H1 (cell line): ENCODE data around the gene NME3. TPM values are rescaled to one million over a fixed set of nuclear protein-coding genes. Genes with fewer than 3 reads are reported as not detected.

Source experiments
- CTCF ChIA-PET: fragments of 300-600 bp; sonication (Branson Sonifier 250); formaldehyde crosslinking; loops from one replicate; lab custom pipeline; 2021; ENCODE audit not compliant: partially characterized antibody; lab: Charles Lee
- POLR2A ChIA-PET: fragments of 300-600 bp; sonication (Branson Sonifier 250); formaldehyde crosslinking; loops from one replicate; lab custom pipeline; 2021; ENCODE audit warnings: inconsistent platforms; ENCODE audit not compliant: partially characterized antibody; lab: Charles Lee
- DNase-seq, 2 experiments: peaks; one replicate each; pipeline versions ENCODE4 v3.0.0 to v3.0.0-alpha.2; 2010 to 2022; ENCODE audit warnings: low spot score in 2 of 2, low read depth in 1 of 2, mixed read lengths in 1 of 2
- FAIRE-seq: peaks from 2 replicates; lab custom pipeline; 2011; peaks lifted over from hg19 to GRCh38; lab: Jason Lieb, UNC
- H2AFZ ChIP-seq: 2 replicates; pipeline ENCODE4 v1.8.1; 2012; ENCODE audit warnings: low read length, inconsistent platforms
- H2AK5ac ChIP-seq: 2 replicates; pipeline ENCODE4 v1.6.1; 2013; ENCODE audit warnings: low read depth, low read length
- H2BK120ac ChIP-seq: replicated peaks from 2 replicates; pipeline ENCODE3; 2013; ENCODE audit warnings: low read depth, low read length, inconsistent platforms
- H2BK12ac ChIP-seq: 2 replicates; pipeline ENCODE4 v1.6.1; 2013; ENCODE audit warnings: low read depth, low read length
- H2BK15ac ChIP-seq: 2 replicates; pipeline ENCODE4 v1.6.1; 2013; ENCODE audit warnings: low read length
- H2BK20ac ChIP-seq: 2 replicates; pipeline ENCODE4 v1.6.1; 2013; ENCODE audit warnings: low read length
- H2BK5ac ChIP-seq: 2 replicates; pipeline ENCODE4 v1.6.1; 2013; ENCODE audit warnings: low read depth, low read length
- H3K14ac ChIP-seq: 2 replicates; pipeline ENCODE4 v1.6.1; 2013; ENCODE audit warnings: inconsistent platforms; ENCODE audit not compliant: insufficient read length
- H3K18ac ChIP-seq: 2 replicates; pipeline ENCODE4 v1.6.1; 2013; ENCODE audit warnings: low read length; ENCODE audit errors: extremely low read depth
- H3K23ac ChIP-seq: 2 replicates; pipeline ENCODE4 v1.6.1; 2013; ENCODE audit warnings: inconsistent platforms; ENCODE audit not compliant: insufficient read length
- H3K23me2 ChIP-seq: 2 replicates; pipeline ENCODE4 v1.6.1; 2013; ENCODE audit warnings: low read depth, low read length
- H3K27ac ChIP-seq: 2 replicates; pipeline ENCODE4 v1.6.1; 2011; ENCODE audit warnings: low read depth, low read length, inconsistent platforms
- H3K27me3 ChIP-seq, 4 experiments: replicated peaks in 1 of 4; 1 replicate in 1 of 4; 2 replicates in 3 of 4; pipeline versions ENCODE4 v1.6.1 to v1.8.1; 2011 to 2013; ENCODE audit warnings: low read length in 3 of 4, mild to moderate bottlenecking in 3 of 4, inconsistent platforms in 2 of 4, mixed read lengths in 2 of 4, moderate library complexity in 1 of 4; ENCODE audit not compliant: control insufficient read depth in 3 of 4, insufficient read depth in 3 of 4; ENCODE audit errors: extremely low read depth in 1 of 4
- H3K36me3 ChIP-seq, 4 experiments: 2 replicates each; pipeline versions ENCODE4 v1.6.1 to v1.8.1; 2011 to 2013; ENCODE audit warnings: mild to moderate bottlenecking in 4 of 4, low read length in 3 of 4, moderate library complexity in 2 of 4, control low read depth in 1 of 4, inconsistent platforms in 1 of 4; ENCODE audit not compliant: insufficient read depth in 4 of 4, control insufficient read depth in 2 of 4
- H3K4ac ChIP-seq: replicated peaks from 2 replicates; pipeline ENCODE3; 2013; ENCODE audit warnings: low read length, low read depth, mixed read lengths, inconsistent platforms; ENCODE audit not compliant: insufficient read length
- H3K4me1 ChIP-seq, 4 experiments: replicated peaks in 1 of 4; 1 replicate in 1 of 4; 2 replicates in 3 of 4; pipeline versions ENCODE4 v1.6.1 to v1.8.1; 2011 to 2013; ENCODE audit warnings: low read length in 3 of 4, inconsistent platforms in 2 of 4, mixed read lengths in 1 of 4; ENCODE audit not compliant: insufficient read depth in 4 of 4, control insufficient read depth in 3 of 4
- H3K4me2 ChIP-seq, 2 experiments: 2 replicates each; pipeline versions ENCODE4 v1.6.1 to v1.8.1; 2011 to 2013; ENCODE audit warnings: low read depth in 2 of 2, low read length in 2 of 2, control low read depth in 1 of 2, inconsistent platforms in 1 of 2, mild to moderate bottlenecking in 1 of 2; ENCODE audit not compliant: insufficient read depth in 1 of 2
- H3K4me3 ChIP-seq, 4 experiments: fragments of 200-600, 300-600 bp in 1 of 4; sonication (generic), shearing (Covaris generic), sonication (Bioruptor Twin) in 1 of 4; 2 replicates each; pipeline versions ENCODE4 v1.5.1 to v1.8.1; 2011 to 2016; ENCODE audit warnings: low read length in 4 of 4, low read depth in 3 of 4, control low read depth in 2 of 4, inconsistent platforms in 2 of 4, mild to moderate bottlenecking in 2 of 4, mixed read lengths in 1 of 4, moderate library complexity in 1 of 4; ENCODE audit not compliant: insufficient read depth in 2 of 4; ENCODE audit errors: extremely low read depth in 1 of 4
- H3K56ac ChIP-seq: replicated peaks from 2 replicates; pipeline ENCODE3; 2013; ENCODE audit warnings: low read depth, mild to moderate bottlenecking, mixed read lengths, low read length, inconsistent platforms; ENCODE audit not compliant: insufficient read length
- H3K79me1 ChIP-seq: 2 replicates; pipeline ENCODE4 v1.6.1; 2013; ENCODE audit warnings: low read depth, low read length, control low read depth
- H3K79me2 ChIP-seq, 2 experiments: 2 replicates each; pipeline versions ENCODE4 v1.6.1 to v1.8.1; 2012 to 2013; ENCODE audit warnings: low read length in 2 of 2, mild to moderate bottlenecking in 2 of 2, inconsistent platforms in 1 of 2; ENCODE audit not compliant: insufficient read depth in 2 of 2, control insufficient read depth in 1 of 2
- H3K9ac ChIP-seq, 4 experiments: replicated peaks in 1 of 4; 1 replicate in 1 of 4; 2 replicates in 3 of 4; pipeline versions ENCODE4 v1.6.1 to v1.8.1; 2011 to 2013; ENCODE audit warnings: low read depth in 3 of 4, low read length in 3 of 4, control low read depth in 2 of 4, mild to moderate bottlenecking in 2 of 4, moderate library complexity in 2 of 4, inconsistent platforms in 1 of 4; ENCODE audit errors: extremely low read depth in 1 of 4
- H3K9me3 ChIP-seq, 2 experiments: 2 replicates each; pipeline versions ENCODE4 v1.6.1 to v1.8.1; 2012 to 2013; ENCODE audit warnings: mild to moderate bottlenecking in 2 of 2, moderate library complexity in 2 of 2, control low read depth in 1 of 2, inconsistent platforms in 1 of 2, low read depth in 1 of 2, low read length in 1 of 2, mixed read lengths in 1 of 2; ENCODE audit not compliant: insufficient read depth in 2 of 2
- H4K20me1 ChIP-seq, 2 experiments: replicated peaks in 1 of 2; 2 replicates each; pipeline versions ENCODE3 to v1.8.1; 2011 to 2013; ENCODE audit warnings: inconsistent platforms in 2 of 2, low read length in 2 of 2, mild to moderate bottlenecking in 1 of 2; ENCODE audit not compliant: insufficient read depth in 2 of 2, control insufficient read depth in 1 of 2
- H4K5ac ChIP-seq: 2 replicates; pipeline ENCODE4 v1.6.1; 2013; ENCODE audit warnings: low read length, low read depth, mixed read lengths, inconsistent platforms; ENCODE audit not compliant: insufficient read length
- H4K8ac ChIP-seq: 2 replicates; pipeline ENCODE4 v1.8.0; 2013; ENCODE audit warnings: mild to moderate bottlenecking, moderate library complexity, low read length, inconsistent platforms; ENCODE audit not compliant: insufficient read depth; ENCODE audit errors: extremely low read depth
- H4K91ac ChIP-seq: replicated peaks from 2 replicates; pipeline ENCODE3; 2013; ENCODE audit warnings: low read length, mixed read lengths, inconsistent platforms; ENCODE audit not compliant: insufficient read length
- ATF2 ChIP-seq: IDR thresholded peaks from 2 replicates; pipeline ENCODE4 v1.6.1; 2012; ENCODE audit warnings: low read length, inconsistent platforms
- CBX5 ChIP-seq: fragments of 300-800, 300-1000 bp; sonication (generic); IDR thresholded peaks from 2 replicates; pipeline ENCODE4 v1.7.1; 2016; ENCODE audit warnings: antibody characterized with exemption, low read length, low read depth
- CEBPB ChIP-seq: IDR thresholded peaks from 2 replicates; pipeline ENCODE4 v1.6.1; 2012; ENCODE audit warnings: low read depth, low read length
- EGR1 ChIP-seq: IDR thresholded peaks from 2 replicates; pipeline ENCODE4 v1.6.1; 2011; ENCODE audit warnings: low read depth, low read length, borderline replicate concordance
- HDAC2 ChIP-seq, 2 experiments: fragments of 300-600 bp in 1 of 2; sonication (generic) in 1 of 2; IDR thresholded peaks; 2 replicates each; pipeline ENCODE4 v1.6.1; 2011 to 2012; ENCODE audit warnings: low read depth in 2 of 2, low read length in 2 of 2, mild to moderate bottlenecking in 2 of 2, moderate library complexity in 2 of 2, borderline replicate concordance in 1 of 2, inconsistent platforms in 1 of 2
- KDM1A ChIP-seq: fragments of 200-600, 300-600 bp; sonication (generic); IDR thresholded peaks from 2 replicates; pipeline ENCODE4 v1.7.1; 2016; ENCODE audit warnings: mild to moderate bottlenecking, low read length, borderline replicate concordance
- POLR2AphosphoS5 ChIP-seq: IDR thresholded peaks from 2 replicates; pipeline ENCODE4 v1.6.1; 2011; ENCODE audit warnings: low read depth, low read length
- SIX5 ChIP-seq: IDR thresholded peaks from 2 replicates; pipeline ENCODE4 v1.6.1; 2011; ENCODE audit warnings: mild to moderate bottlenecking, low read depth, low read length
- USF2 ChIP-seq: IDR thresholded peaks from 2 replicates; pipeline ENCODE4 v1.6.1; 2011; ENCODE audit warnings: low read length, improper control_type of control experiment
- YY1 ChIP-seq: IDR thresholded peaks from 2 replicates; pipeline ENCODE4 v1.6.1; 2011; ENCODE audit warnings: low read depth, mild to moderate bottlenecking, low read length
- WGBS, 2 experiments: shearing (Covaris generic) in 1 of 2; methylation state at CpG; one replicate each; pipeline versions ENCODE4 v1.1.6 to v1.1.7; 2013 to 2015; ENCODE audit warnings: low lambda C conversion rate in 2 of 2, mixed read lengths in 2 of 2, inconsistent platforms in 1 of 2, low coverage in 1 of 2, missing lambda C conversion rate in 1 of 2; ENCODE audit not compliant: insufficient replicate concordance in 2 of 2, insufficient coverage in 1 of 2, insufficient read length in 1 of 2; ENCODE audit errors: extremely low coverage in 1 of 2, missing lambda C conversion rate in 1 of 2; 5-methylcytosine and 5-hydroxymethylcytosine counted together
- polyA plus RNA-seq, 7 experiments: library from polyadenylated mRNA; depleted of rRNA in 3 of 7; stranded (reverse) in 5 of 7; unstranded in 2 of 7; fragments of >200 nt in 5 of 7; fragments of 200-250 nt in 2 of 7; gene quantifications; 1 replicate in 5 of 7; 2 replicates in 1 of 7; 4 replicates in 1 of 7; pipeline versions ENCODE4 v1.2.1 to v1.2.3, GENCODE V29; 2011 to 2013; ENCODE audit warnings: missing spikeins in 2 of 7, mixed read lengths in 2 of 7
- total RNA-seq: library from RNA; stranded (reverse); fragmentation: NEBNext Ultra II Directional; extraction: Animal tissue kit (Norgen Biotek cat#: 25700); gene quantifications from 2 replicates; pipeline ENCODE4 v1.2.1, GENCODE V29; 2021
- TF ChIP-seq, protein P1 (sequence below): IDR thresholded peaks from 2 replicates; pipeline ENCODE4 v1.6.1; 2012; ENCODE audit warnings: inconsistent platforms

Gene NME3
- total and polyA plus RNA-seq, 2 of the 8 experiments (the other 6 are each of a cell fraction or from before 2014, with no cell fraction given), result 72.5 to 163 TPM

DNA sequence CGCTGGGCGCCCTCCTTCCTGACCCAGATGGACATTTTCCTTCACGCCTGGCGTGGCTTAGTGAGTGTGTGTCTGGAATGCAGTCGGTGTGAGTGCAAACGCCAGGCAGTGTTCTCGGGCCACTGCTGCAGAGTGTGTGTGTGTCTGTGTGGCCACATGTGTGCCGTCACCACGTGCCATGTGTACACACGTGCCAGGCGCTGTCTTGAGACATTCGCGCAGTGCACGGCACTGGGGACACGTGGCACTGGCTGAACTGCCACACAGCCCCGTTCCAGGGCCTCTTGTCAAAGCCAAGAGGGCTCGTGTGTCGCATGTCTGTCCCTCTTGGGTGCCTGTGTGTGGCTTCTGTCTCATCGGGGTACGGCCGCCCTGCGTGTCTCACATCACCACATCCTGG is 36.5 kb downstream of the NME3 start:
- ChIA-PET POLR2A (interaction anchor here (1.6 kb wide), 1 partner anchor 9 kb away, joined by 4 read pairs; no protein-coding TSS in a partner anchor), CTCF (no interaction called here)
- H2BK15ac ChIP-seq, result no peak overlapping the region
- no peak overlapping the region for H4K8ac ChIP-seq
- peak overlapping the region; percentile 32; the same call in 1 of the 2 replicates for H2AK5ac ChIP-seq
- H2BK5ac ChIP-seq, result no peak overlapping the region; the same call in 1 of the 2 replicates
- no peak overlapping the region for H2BK12ac ChIP-seq
- peaks cover 51 to 55% of the 10 kb centered on the region in 2 experiments for H3K9me3 ChIP-seq
- DNase-seq (no peak), FAIRE-seq (no peak)
- no peak overlapping the region for H4K91ac ChIP-seq
- no peak overlapping the region for H2BK20ac ChIP-seq
- H2AFZ ChIP-seq, result no peak overlapping the region
- H3K18ac ChIP-seq, result no peak overlapping the region
- H4K5ac ChIP-seq, result no peak overlapping the region
- no peaks in the 10 kb centered on the region for H3K4me1 ChIP-seq
- H3K36me3 ChIP-seq, result peaks cover 0 to 18% (median 2%) of the 10 kb centered on the region in 4 experiments; a peak in 5 of 8 replicates
- H3K79me2 ChIP-seq, result no peaks in the 10 kb centered on the region
- H3K56ac ChIP-seq, result no peak overlapping the region
- no peak overlapping the region for H3K27ac ChIP-seq
- H3K9ac ChIP-seq, result no peak overlapping the region
- WGBS, 2 experiments, result 93% methylated on average over 22 of the region's 22 CpGs; no CpG with 5 or more reads in 1 of the 2 experiments
- H3K79me1 ChIP-seq, result no peaks in the 10 kb centered on the region
- no peak overlapping the region for H3K4ac ChIP-seq
- no peaks in the 10 kb centered on the region for H3K27me3 ChIP-seq
- H2BK120ac ChIP-seq, result no peak overlapping the region
- no peak overlapping the region for H3K14ac ChIP-seq
- no peaks in the 10 kb centered on the region for H3K23me2 ChIP-seq
- H4K20me1 ChIP-seq, result no peaks in the 10 kb centered on the region
- no peak overlapping the region for H3K4me3 ChIP-seq
- H3K4me2 ChIP-seq, result no peak overlapping the region
- no peak overlapping the region for H3K23ac ChIP-seq
- TF ChIP-seq HDAC2 (IDR thresholded peaks at IDR 0.05; ENCODE audit: borderline replicate concordance in 1 of 2, low read depth in 2 of 2, low read length in 2 of 2) (no peak), USF2 (no peak), SIX5 (no peak), ATF2 (no peak), EGR1 (no peak), YY1 (no peak), KDM1A (no peak), POLR2AphosphoS5 (no peak), CEBPB (no peak), CBX5 (no peak)
- TF ChIP-seq, protein P1, sequence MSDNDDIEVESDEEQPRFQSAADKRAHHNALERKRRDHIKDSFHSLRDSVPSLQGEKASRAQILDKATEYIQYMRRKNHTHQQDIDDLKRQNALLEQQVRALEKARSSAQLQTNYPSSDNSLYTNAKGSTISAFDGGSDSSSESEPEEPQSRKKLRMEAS, result no peak
